ENCODE measurements around the gene OSM. TPM values are rescaled to one million over a fixed set of nuclear protein-coding genes. Genes with fewer than 3 reads are reported as not detected.

OSM gene
- total and polyA plus RNA-seq, 2 donors (not counting 3 experiments of a cell fraction or from before 2014, with no cell fraction given), result not detected

DNA sequence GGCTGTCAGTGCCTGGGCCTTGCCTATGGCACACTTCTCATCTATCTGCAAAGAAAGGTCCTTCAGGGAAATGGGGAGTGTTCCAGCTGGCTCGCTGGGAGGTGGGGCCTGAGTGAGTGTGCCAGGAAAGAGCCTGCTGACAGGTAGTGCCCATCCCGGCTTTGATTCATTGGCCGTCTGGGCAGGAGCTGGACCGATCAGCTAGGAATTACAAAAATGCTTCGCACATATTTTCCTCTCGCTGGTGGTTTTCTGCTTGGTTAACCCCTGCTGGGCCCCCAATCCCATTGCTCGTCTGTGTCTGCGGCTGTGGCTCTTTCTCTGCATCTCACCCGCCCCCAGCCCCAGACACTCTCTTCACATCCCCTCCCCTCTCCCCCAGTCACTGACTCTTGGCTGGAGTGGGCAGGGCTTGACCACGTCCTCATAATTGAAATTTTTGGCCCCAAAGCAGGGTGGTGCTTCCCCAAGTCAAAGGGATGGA, 30.9 kb downstream of the OSM start:
- BruUV-seq (replicated peaks), result no TSS peak

More for the DNA sequence above, 30.9 kb downstream of the OSM start:
- Histone ChIP-seq H3K4me3 (replicated peaks in 1 of 3; ENCODE audit: insufficient read depth in 1 of 3, low read depth in 1 of 3, low read length in 3 of 3) (no peak overlapping the region), H3K27ac (ENCODE audit: insufficient read depth, low read depth, low read length) (no peak overlapping the region), H3K9ac (replicated peaks; ENCODE audit: extremely low read depth, insufficient read depth, low read length) (no peak overlapping the region), H3K4me2 (ENCODE audit: insufficient read depth, low read length) (no peak overlapping the region), H3K9me3 (replicated peaks; ENCODE audit: control insufficient read depth, insufficient read depth, low read length) (no peaks in the 10 kb centered on the region), H3K9me1 (replicated peaks; ENCODE audit: control insufficient read depth, extremely low read depth, insufficient read depth, low read length) (no peaks in the 10 kb centered on the region), H3K36me3 (ENCODE audit: control insufficient read depth in 2 of 2, extremely low read depth in 1 of 2, insufficient read depth in 2 of 2, low read length in 2 of 2) (no peaks in the 10 kb centered on the region), H4K20me1 (replicated peaks; ENCODE audit: control insufficient read depth, extremely low read depth, insufficient read depth, low read length) (no peaks in the 10 kb centered on the region), H3K79me2 (ENCODE audit: control insufficient read depth, insufficient read depth, low read length) (no peaks in the 10 kb centered on the region), H2AFZ (ENCODE audit: low read depth, low read length) (no peak overlapping the region), H3K27me3 (ENCODE audit: control insufficient read depth in 2 of 2, insufficient read depth in 2 of 2, low read length in 2 of 2) (peaks cover 19% of the 10 kb centered on the region in 2 experiments), H3K4me1 (ENCODE audit: control insufficient read depth, extremely low read depth, insufficient read depth, low read length) (no peaks in the 10 kb centered on the region)
- ChIA-PET CTCF (no interaction called here), POLR2A (no interaction called here)
- intact Hi-C loops (cut with micrococcal nuclease), result no loop called here
- no peak for TF ChIP-seq EZH2 (IDR thresholded peaks at IDR 0.05; ENCODE audit: borderline replicate concordance, low read depth, low read length, severe bottlenecking)
- TF ChIP-seq POLR2AphosphoS5 (IDR thresholded peaks at IDR 0.05; ENCODE audit: insufficient read depth, low read depth, low read length), result no peak
- TF ChIP-seq, protein P1, sequence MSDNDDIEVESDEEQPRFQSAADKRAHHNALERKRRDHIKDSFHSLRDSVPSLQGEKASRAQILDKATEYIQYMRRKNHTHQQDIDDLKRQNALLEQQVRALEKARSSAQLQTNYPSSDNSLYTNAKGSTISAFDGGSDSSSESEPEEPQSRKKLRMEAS (IDR thresholded peaks at IDR 0.05; ENCODE audit: insufficient read depth, insufficient read length), result no peak
- no peak for TF ChIP-seq JUN (IDR thresholded peaks at IDR 0.05; ENCODE audit: borderline replicate concordance, insufficient read depth, insufficient read length, low read depth)
- no peak for TF ChIP-seq MYC (IDR thresholded peaks at IDR 0.05; ENCODE audit: low read depth, low read length)
- TF ChIP-seq POLR2A (IDR thresholded peaks at IDR 0.05; ENCODE audit: low read depth, low read length), result no peak
- TF ChIP-seq GATA2 (IDR thresholded peaks at IDR 0.05; ENCODE audit: insufficient read depth, insufficient read length, low read depth, low read length), result no peak
- TF ChIP-seq, protein P2, sequence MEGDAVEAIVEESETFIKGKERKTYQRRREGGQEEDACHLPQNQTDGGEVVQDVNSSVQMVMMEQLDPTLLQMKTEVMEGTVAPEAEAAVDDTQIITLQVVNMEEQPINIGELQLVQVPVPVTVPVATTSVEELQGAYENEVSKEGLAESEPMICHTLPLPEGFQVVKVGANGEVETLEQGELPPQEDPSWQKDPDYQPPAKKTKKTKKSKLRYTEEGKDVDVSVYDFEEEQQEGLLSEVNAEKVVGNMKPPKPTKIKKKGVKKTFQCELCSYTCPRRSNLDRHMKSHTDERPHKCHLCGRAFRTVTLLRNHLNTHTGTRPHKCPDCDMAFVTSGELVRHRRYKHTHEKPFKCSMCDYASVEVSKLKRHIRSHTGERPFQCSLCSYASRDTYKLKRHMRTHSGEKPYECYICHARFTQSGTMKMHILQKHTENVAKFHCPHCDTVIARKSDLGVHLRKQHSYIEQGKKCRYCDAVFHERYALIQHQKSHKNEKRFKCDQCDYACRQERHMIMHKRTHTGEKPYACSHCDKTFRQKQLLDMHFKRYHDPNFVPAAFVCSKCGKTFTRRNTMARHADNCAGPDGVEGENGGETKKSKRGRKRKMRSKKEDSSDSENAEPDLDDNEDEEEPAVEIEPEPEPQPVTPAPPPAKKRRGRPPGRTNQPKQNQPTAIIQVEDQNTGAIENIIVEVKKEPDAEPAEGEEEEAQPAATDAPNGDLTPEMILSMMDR (IDR thresholded peaks at IDR 0.05; ENCODE audit: extremely low read depth in 1 of 2, insufficient read depth in 1 of 2, low read depth in 1 of 2, low read length in 2 of 2), result no peak
- TF ChIP-seq FOS (IDR thresholded peaks at IDR 0.05; ENCODE audit: borderline replicate concordance, insufficient read depth, low read length), result no peak
- DNase-seq (ENCODE audit: low read depth, low spot score) (no peak), FAIRE-seq (no peak)
- dilution Hi-C loops (cut with MboI; ENCODE audit: extremely low pct_ligation_motif_present, low sequenced_read_pairs), result no loop called here

Data from endothelial cell of umbilical vein (primary cell).